ENCODE measurements around the gene ZNF436.

- TF ChIP-seq CTCF (IDR thresholded peaks at IDR 0.05) (no peak), POLR2A (IDR thresholded peaks at IDR 0.05) (no peak)
Observed at GRCh38 chr1:23358310-23358875, 11.2 kb downstream of the ZNF436 start.

Measured in transverse colon (tissue), 3 donors.